ENCODE measurements around the gene ENAH.

Gene ENAH

DNA sequence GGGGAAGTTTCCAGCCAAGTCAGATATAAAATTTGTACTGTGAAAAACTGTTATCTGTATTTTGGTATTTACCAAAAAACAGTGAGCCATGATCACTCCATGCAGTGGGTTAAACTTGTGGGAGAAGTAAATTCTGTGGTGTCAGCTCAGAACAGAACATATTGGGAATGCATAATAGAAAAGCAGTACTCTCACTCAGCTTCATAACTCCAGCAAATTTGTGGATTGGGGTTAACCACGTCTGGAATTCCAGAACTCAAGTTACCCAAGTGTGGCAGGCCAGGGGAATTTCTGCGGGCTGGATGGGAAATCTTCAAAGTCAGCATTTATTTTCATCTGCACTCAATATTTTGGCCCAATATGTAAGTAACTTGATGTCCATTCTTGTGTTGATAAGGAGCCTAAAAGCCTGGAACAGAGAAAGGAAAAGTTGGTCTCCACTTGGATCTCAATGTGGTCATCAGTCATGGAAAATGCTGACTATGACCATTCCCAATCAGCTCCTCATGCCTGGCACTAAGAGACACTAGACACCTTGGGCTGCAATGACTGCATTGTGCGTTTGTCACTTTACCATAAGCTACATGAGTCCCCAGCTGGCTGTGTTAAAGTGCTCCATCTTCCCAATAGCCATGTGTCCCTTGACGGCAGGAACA, 39.1 kb upstream of the ENAH start:
- Histone ChIP-seq H3K79me2 (ENCODE audit: low read length) (no peaks in the 10 kb centered on the region), H3K36me3 (replicated peaks; ENCODE audit: low read depth, low read length) (no peaks in the 10 kb centered on the region), H4K20me1 (ENCODE audit: insufficient read depth, low read length) (no peaks in the 10 kb centered on the region), H3K27ac (ENCODE audit: low read length) (no peak overlapping the region), H3K9me3 (ENCODE audit: insufficient read depth, low read length) (no peaks in the 10 kb centered on the region), H3K9ac (ENCODE audit: low read length) (no peak overlapping the region), H3K27me3 (ENCODE audit: low read depth, low read length) (no peaks in the 10 kb centered on the region), H3K4me2 (ENCODE audit: low read length) (no peak overlapping the region), H3K4me3 (ENCODE audit: low read length) (no peak overlapping the region), H2AFZ (ENCODE audit: low read depth, low read length) (no peak overlapping the region), H3K4me1 (ENCODE audit: low read length) (peaks cover 6% of the 10 kb centered on the region)
- TF ChIP-seq EZH2phosphoT487 (IDR thresholded peaks at IDR 0.05; ENCODE audit: low read depth) = no peak
- TF ChIP-seq, protein P1, sequence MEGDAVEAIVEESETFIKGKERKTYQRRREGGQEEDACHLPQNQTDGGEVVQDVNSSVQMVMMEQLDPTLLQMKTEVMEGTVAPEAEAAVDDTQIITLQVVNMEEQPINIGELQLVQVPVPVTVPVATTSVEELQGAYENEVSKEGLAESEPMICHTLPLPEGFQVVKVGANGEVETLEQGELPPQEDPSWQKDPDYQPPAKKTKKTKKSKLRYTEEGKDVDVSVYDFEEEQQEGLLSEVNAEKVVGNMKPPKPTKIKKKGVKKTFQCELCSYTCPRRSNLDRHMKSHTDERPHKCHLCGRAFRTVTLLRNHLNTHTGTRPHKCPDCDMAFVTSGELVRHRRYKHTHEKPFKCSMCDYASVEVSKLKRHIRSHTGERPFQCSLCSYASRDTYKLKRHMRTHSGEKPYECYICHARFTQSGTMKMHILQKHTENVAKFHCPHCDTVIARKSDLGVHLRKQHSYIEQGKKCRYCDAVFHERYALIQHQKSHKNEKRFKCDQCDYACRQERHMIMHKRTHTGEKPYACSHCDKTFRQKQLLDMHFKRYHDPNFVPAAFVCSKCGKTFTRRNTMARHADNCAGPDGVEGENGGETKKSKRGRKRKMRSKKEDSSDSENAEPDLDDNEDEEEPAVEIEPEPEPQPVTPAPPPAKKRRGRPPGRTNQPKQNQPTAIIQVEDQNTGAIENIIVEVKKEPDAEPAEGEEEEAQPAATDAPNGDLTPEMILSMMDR (IDR thresholded peaks at IDR 0.05; ENCODE audit: low read depth, low read length) = no peak

DNA sequence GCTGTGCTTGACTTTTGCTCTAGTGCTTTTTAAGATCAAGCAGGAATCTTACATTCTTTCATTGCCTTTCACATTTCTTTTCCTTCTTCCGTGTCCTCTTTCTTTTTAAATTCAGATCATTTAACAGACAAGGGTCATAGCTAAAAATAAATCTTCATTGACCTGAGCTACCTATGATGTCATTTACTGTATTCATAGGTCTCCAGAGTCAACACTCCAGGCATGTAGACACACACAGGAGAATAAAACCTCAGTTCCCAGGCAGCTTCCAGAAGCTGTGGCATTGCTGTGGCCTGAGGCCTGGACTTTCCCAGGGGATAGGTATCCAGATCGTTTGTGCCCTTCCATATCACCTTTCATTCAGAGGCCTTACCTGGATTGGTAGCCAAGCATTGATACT, 38.5 kb upstream of the ENAH start:
- no peaks in the 10 kb centered on the region for H3K79me2 ChIP-seq (ENCODE audit: low read length)
- no peak overlapping the region for H3K4me3 ChIP-seq (ENCODE audit: low read length)
- H3K4me1 ChIP-seq (ENCODE audit: low read length) = peaks cover 6% of the 10 kb centered on the region
- H3K27ac ChIP-seq (ENCODE audit: low read length) = no peak overlapping the region
- no peak for TF ChIP-seq EZH2phosphoT487 (IDR thresholded peaks at IDR 0.05; ENCODE audit: low read depth)
- TF ChIP-seq, protein P1 (IDR thresholded peaks at IDR 0.05; ENCODE audit: low read depth, low read length) = no peak
- H3K36me3 ChIP-seq (replicated peaks; ENCODE audit: low read depth, low read length) = no peaks in the 10 kb centered on the region
- H3K27me3 ChIP-seq (ENCODE audit: low read depth, low read length) = no peaks in the 10 kb centered on the region
- no peak overlapping the region for H3K4me2 ChIP-seq (ENCODE audit: low read length)
- H2AFZ ChIP-seq (ENCODE audit: low read depth, low read length) = no peak overlapping the region
- no peak overlapping the region for H3K9ac ChIP-seq (ENCODE audit: low read length)
- H4K20me1 ChIP-seq (ENCODE audit: insufficient read depth, low read length) = no peaks in the 10 kb centered on the region
- no peaks in the 10 kb centered on the region for H3K9me3 ChIP-seq (ENCODE audit: insufficient read depth, low read length)

DNA sequence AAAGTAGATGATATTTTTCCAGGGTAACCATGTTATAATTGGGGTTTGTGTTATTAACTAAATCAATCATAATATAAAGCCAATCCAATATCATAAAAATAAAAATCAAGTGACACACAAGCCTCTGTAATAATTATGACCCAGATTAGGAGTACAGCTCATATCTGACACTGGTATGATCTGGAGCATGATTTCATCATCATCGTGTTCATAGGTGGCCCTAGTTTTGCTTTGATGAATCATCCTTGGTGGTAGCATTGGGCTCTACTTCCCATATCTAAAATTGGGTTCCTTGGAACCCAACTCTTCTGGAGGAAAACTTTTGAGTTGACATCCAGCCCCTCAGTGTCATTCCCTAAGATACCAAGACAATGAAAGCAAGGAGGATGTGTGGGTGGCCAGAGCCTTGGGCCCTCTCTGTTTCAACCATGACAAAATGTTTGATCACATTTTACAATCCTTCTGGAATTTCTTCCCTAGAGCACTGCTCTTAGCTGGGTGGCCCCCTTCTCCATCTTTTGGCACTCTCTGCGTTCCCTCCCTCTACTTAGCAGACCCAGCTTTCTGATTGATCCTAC, 37.0 kb upstream of the ENAH start:
- no peak for TF ChIP-seq EZH2phosphoT487 (IDR thresholded peaks at IDR 0.05; ENCODE audit: low read depth)
- TF ChIP-seq, protein P1 (IDR thresholded peaks at IDR 0.05; ENCODE audit: low read depth, low read length) = no peak
- H3K4me3 ChIP-seq (ENCODE audit: low read length) = no peak overlapping the region
- no peaks in the 10 kb centered on the region for H3K36me3 ChIP-seq (replicated peaks; ENCODE audit: low read depth, low read length)
- no peak overlapping the region for H3K27ac ChIP-seq (ENCODE audit: low read length)
- H3K9me3 ChIP-seq (ENCODE audit: insufficient read depth, low read length) = no peaks in the 10 kb centered on the region
- peaks cover 6% of the 10 kb centered on the region for H3K4me1 ChIP-seq (ENCODE audit: low read length)
- no peak overlapping the region for H3K9ac ChIP-seq (ENCODE audit: low read length)
- H2AFZ ChIP-seq (ENCODE audit: low read depth, low read length) = no peak overlapping the region
- H4K20me1 ChIP-seq (ENCODE audit: insufficient read depth, low read length) = no peaks in the 10 kb centered on the region
- H3K79me2 ChIP-seq (ENCODE audit: low read length) = no peaks in the 10 kb centered on the region
- no peaks in the 10 kb centered on the region for H3K27me3 ChIP-seq (ENCODE audit: low read depth, low read length)
- no peak overlapping the region for H3K4me2 ChIP-seq (ENCODE audit: low read length)

DNA sequence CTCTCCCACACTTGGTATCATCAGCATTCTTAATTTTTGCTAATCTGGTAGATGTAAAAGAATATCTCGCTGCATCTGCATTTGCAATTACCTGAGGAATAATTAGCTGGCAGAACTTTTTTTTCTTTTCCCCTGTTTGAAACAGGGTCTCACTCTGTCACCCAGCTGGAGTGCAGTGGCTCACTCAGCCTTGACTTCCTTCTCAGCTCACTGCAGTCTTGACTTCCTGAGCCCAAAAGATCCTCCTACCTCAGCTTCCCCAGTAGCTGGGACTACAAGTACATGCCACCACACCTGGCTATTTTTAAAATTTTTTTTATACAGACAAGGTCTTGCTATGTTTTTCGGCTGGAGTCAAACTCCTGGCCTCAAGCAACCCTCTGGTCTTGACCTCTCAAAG, 35.4 kb upstream of the ENAH start:
- no peak overlapping the region for H3K4me2 ChIP-seq (ENCODE audit: low read length)
- no peaks in the 10 kb centered on the region for H3K9me3 ChIP-seq (ENCODE audit: insufficient read depth, low read length)
- no peak overlapping the region for H3K27ac ChIP-seq (ENCODE audit: low read length)
- H3K36me3 ChIP-seq (replicated peaks; ENCODE audit: low read depth, low read length) = no peaks in the 10 kb centered on the region
- no peaks in the 10 kb centered on the region for H3K27me3 ChIP-seq (ENCODE audit: low read depth, low read length)
- H4K20me1 ChIP-seq (ENCODE audit: insufficient read depth, low read length) = no peaks in the 10 kb centered on the region
- no peak overlapping the region for H3K9ac ChIP-seq (ENCODE audit: low read length)
- TF ChIP-seq, protein P1 (IDR thresholded peaks at IDR 0.05; ENCODE audit: low read depth, low read length) = no peak
- TF ChIP-seq EZH2phosphoT487 (IDR thresholded peaks at IDR 0.05; ENCODE audit: low read depth) = no peak
- H3K79me2 ChIP-seq (ENCODE audit: low read length) = no peaks in the 10 kb centered on the region
- no peak overlapping the region for H2AFZ ChIP-seq (ENCODE audit: low read depth, low read length)
- H3K4me1 ChIP-seq (ENCODE audit: low read length) = peaks cover 6% of the 10 kb centered on the region
- H3K4me3 ChIP-seq (ENCODE audit: low read length) = no peak overlapping the region
